ENCODE data around the gene BCKDHA.
"Not testable (repeated sequence)": the region's sequence is repeated elsewhere in the genome, so short reads cannot be mapped to it uniquely, and the experiment has no call there.

The BCKDHA gene

GRCh38 chr19:41402010-41402409 is 4.4 kb downstream of the BCKDHA start:
- in situ Hi-C loops (cut with MboI; ENCODE audit: low sequenced_read_pairs), result no loop called here

DNA sequence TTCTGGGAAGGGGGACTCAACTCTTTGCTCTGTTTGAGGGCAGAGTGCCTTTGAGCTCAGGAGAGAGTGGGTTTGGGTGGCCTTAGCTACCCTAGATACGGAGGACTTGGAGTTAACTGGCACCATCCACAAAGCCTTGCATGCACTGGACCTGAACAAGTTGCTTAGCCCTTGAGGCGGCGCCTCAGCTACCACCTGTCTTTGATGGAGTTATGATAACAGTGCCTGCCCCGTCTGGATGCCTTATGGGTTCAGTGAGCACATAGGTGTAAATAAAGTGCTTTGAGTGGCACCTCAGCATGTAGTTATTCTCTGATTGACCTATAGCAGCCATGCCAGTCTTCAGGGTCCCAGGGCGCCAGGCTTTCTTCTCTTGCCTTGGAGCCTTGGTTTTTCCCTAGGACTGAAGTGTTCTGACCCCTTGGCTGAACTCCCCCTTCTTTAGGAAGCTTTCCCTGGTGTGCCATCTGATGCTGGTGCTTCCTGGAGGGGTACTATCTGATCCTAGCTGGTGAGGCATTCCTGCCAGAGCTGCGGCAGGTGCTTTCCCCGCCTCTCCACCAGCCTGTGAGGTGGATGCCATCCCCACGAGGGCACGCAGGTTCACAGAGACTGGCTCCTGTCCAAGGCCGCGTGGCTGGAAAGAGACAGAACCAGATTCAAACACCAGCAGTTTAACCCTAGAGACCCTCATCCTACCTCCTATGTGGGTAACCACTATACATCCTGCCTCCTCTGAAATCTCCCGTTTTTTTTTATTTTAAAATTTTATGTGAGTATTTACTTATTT is 5.8 kb downstream of the BCKDHA start:
- in situ Hi-C loops (cut with MboI; ENCODE audit: low sequenced_read_pairs), result no loop called here

DNA sequence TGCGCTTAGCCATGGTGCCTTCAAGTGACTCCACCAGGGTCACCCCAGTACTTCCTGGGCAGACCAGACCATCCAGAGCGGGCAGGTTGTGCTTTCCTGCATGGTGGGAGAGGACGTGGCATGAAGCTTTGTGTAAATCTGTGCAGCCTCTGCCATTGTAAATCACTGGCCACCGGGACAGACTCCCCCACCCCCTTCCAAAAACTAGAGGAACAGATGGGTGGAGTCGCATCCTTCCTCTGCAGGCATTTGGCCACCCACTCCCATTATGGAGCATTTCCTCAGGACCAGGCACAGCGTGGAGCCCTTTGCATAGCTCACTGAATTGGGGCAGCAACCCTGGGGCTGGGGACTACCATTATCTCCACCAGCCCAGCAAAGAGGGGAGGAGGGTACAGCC is 8.2 kb downstream of the BCKDHA start:
- in situ Hi-C loops (cut with MboI; ENCODE audit: low sequenced_read_pairs), result no loop called here

DNA sequence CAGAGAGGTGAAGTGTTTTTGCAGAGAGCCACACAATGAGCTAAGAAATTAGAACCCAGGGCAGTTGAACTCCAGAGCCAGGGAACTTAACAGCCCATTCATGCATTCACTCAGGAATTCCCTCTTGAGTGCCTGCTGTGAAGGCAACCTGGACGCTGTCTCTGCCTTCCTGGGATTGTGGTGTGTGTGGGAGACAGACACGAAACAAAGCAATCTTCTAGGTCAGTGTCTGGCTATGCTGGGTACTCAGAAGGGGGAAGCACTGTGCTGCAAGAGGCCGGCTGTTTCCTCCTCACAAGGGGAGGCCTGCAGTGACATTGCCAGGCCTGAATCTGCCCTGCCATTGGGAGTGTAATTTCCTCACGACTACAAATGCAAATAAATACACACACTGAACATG is 9.7 kb downstream of the BCKDHA start:
- in situ Hi-C loops (cut with MboI; ENCODE audit: low sequenced_read_pairs), result no loop called here

DNA sequence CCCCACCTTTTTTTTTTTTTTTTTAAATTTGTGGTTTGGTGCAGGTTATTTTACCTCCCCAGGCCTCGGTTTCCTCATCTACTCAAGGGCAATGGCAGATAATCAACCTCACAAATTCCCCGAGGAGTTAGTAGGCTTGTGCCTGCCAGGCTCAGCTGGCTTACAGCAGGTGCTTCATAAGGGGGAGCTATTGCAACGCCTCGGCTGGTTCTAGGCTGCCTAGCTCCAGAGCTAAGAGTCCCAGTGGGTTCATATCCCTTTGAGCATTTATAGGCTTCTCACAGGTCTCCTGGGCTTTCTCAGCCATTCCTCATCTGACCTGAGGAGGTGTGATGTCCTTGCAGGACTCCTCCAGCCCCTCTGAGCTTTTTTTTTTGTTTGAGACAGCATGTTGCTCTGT is 10.6 kb downstream of the BCKDHA start:
- in situ Hi-C loops (cut with MboI; ENCODE audit: low sequenced_read_pairs), result no loop called here

GRCh38 chr19:41408846-41409245 is 11.2 kb downstream of the BCKDHA start:
- in situ Hi-C loops (cut with MboI; ENCODE audit: low sequenced_read_pairs), result not testable (repeated sequence)

- in situ Hi-C loops (cut with MboI; ENCODE audit: low sequenced_read_pairs), result no loop called here
Observed at GRCh38 chr19:41409288-41409687, 11.7 kb downstream of the BCKDHA start.

- in situ Hi-C loops (cut with MboI; ENCODE audit: low sequenced_read_pairs), result no loop called here
Observed at GRCh38 chr19:41410336-41411054, 12.9 kb downstream of the BCKDHA start.

DNA sequence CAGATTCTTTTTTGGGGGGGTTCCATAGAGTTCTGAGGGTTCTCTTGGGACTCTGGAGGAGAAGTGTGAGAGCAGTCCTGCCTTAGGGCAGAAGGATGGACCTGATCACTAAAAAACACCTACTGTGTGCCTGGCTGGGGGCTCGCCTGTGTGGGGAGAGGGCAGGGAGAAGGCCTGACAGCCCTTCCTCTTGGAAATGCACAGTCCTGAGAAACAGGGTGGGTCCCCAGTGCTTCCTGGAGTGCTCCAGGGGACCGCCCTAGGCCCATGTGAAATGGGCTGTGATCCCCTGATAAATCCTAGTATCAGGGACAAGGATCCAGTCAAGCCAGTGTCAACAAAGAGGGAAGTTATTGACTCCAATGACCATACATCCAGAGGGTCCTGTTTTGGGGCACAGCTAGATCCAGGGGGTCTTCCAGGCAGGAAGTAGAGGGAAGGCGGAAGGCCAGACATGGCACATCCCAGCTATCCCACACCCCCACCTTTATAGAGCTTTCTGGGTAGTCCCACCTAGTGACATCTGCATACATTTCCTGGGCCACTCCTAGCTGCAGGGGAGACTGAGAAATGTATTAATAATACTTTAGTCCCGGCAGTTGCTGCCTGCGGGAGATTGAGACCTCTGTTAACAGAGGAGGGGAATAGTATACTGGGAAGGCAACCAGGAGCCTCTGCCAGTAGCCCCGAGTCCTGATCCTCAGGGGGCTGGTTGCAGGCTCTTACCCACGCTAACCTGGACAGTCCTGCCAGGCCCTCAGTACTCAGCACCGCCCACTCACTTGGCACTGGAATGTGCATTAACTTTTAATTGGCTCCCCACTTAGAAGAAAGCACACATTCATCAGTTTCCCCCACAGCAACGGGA is 13.7 kb downstream of the BCKDHA start:
- in situ Hi-C loops (cut with MboI; ENCODE audit: low sequenced_read_pairs), result no loop called here

DNA sequence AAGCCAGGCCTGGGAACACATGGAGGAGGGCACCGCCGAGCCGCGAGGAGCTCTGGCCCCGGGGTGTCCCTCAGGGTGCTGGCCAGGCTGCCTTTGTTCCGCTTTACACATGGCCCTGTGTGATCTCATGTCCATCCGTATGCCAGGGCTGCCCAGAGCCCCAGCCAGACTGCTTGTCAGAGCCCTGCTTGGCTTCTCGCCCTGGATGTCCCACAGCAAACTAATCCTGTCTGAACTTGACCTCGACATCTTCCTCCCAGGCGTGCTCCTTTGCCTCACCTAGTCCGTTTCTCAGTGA is 14.3 kb downstream of the BCKDHA start:
- in situ Hi-C loops (cut with MboI; ENCODE audit: low sequenced_read_pairs), result no loop called here

GRCh38 chr19:41412953-41413352 is 15.3 kb downstream of the BCKDHA start:
- in situ Hi-C loops (cut with MboI; ENCODE audit: low sequenced_read_pairs), result no loop called here

DNA sequence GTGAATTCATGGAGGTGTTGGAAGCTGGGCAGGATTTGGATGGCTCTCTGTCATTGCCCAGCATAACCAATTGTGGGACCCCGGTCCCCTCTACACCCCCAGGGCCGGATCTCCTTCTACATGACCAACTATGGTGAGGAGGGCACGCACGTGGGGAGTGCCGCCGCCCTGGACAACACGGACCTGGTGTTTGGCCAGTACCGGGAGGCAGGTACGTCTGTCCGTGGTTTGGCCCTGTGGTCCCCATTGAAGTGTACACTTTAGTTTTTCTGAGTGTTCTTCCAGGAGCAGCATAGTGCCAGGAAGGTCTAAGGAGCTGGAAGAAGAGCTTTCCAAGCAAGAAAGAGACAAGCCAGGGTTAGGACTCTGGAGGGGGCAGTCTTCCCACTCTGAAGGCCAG is 16.3 kb downstream of the BCKDHA start:
- in situ Hi-C loops (cut with MboI; ENCODE audit: low sequenced_read_pairs), result no loop called here

DNA sequence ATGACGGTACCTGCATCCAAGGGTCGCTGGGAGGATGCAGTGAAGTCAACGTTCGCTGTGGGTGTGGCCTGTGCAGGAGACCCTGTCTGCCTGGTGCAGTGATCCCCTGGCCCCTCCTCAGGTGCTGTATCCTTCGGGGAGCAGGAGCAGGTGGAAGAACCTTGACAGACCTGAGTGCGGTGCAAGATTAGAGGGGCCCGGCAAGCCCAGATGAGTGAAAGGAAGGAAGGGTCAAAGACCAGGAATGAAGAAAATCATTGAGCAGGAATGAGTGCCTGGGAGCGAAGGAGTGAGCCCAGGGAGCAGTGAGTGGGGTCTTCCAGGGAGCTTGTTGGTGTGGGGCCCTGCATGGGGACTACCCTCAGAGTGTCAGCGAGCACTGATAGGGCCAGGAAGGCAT is 16.8 kb downstream of the BCKDHA start:
- in situ Hi-C loops (cut with MboI; ENCODE audit: low sequenced_read_pairs), result no loop called here

- in situ Hi-C loops (cut with MboI; ENCODE audit: low sequenced_read_pairs), result no loop called here
Observed at GRCh38 chr19:41415154-41415571, 17.5 kb downstream of the BCKDHA start.

- in situ Hi-C loops (cut with MboI; ENCODE audit: low sequenced_read_pairs), result no loop called here
Observed at GRCh38 chr19:41416194-41416674, 18.6 kb downstream of the BCKDHA start.

DNA sequence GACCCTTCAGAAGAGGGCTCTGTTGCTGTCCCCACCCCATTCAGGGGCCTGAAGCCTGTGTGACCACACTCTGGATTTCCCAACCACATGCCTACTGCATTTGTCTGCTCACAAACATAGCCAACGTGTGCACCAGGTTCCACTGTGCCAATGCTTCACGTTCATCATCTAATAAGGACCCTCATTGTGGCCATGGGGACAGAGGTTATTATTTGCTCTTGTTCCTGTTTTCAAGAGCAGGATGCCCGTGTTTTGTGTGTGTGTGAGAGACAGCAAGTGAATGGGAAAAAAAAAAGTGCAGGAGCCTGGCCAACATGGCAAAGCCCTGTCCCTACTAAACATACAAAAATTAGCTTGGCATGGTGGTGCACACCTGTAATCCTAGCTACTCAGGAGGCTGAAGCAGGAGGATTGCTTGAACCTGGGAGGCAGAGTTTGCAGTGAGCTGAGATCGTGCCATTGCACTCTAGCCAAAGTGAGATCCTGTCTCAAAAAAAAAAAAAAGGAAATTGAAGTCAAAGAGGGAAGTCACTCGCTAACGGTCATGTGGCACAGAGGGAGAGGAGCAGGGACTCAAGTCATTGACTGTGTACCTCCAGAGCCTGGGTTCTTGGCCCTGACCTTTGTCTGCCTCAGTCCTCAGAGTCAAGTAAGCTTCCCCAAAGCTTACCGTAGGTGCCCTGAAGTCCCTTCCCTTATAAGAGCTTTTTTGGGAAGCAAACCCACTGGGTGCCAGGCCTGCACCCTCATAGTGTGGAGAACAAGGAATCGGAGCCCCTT is 22.7 kb downstream of the BCKDHA start:
- in situ Hi-C loops (cut with MboI; ENCODE audit: low sequenced_read_pairs), result no loop called here

GRCh38 chr19:41421314-41421713 is 23.7 kb downstream of the BCKDHA start:
- in situ Hi-C loops (cut with MboI; ENCODE audit: low sequenced_read_pairs), result no loop called here

GRCh38 chr19:41421973-41422372 is 24.4 kb downstream of the BCKDHA start:
- in situ Hi-C loops (cut with MboI; ENCODE audit: low sequenced_read_pairs), result no loop called here

DNA sequence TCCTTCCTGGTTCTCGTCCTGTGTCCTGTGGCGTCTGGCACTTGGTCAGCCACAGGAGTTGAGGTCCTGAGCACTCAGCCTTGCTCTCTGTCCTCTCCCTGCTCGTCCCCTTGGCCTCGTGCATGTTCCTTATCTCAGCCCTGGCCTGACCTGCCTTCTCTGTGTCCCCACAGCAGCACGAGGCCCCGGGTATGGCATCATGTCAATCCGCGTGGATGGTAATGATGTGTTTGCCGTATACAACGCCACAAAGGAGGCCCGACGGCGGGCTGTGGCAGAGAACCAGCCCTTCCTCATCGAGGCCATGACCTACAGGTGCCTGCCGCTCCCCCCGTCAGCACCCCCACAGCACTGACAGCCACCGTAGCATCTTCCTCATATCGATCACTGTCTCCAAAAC is 24.8 kb downstream of the BCKDHA start:
- in situ Hi-C loops (cut with MboI; ENCODE audit: low sequenced_read_pairs), result no loop called here

DNA sequence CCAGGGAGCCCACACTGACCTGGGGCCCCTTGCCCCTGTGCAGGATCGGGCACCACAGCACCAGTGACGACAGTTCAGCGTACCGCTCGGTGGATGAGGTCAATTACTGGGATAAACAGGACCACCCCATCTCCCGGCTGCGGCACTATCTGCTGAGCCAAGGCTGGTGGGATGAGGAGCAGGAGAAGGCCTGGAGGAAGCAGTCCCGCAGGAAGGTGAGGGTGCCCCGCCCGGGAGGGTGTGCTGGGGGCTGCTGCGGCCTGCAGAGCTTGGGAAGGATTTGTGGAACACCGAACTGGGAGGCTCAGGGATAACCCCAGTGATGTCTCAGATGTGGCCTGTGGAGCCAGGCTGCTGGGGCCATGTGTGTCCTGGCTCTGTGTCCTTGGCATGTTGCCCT is 25.3 kb downstream of the BCKDHA start:
- in situ Hi-C loops (cut with MboI; ENCODE audit: low sequenced_read_pairs), result no loop called here

All from hTERT RPE-1 (cell line).